ENCODE results near the gene RTL10. TPM values are rescaled to one million over a fixed set of nuclear protein-coding genes. Genes with fewer than 3 reads are reported as not detected.

RTL10 gene
- polyA plus RNA-seq, 1 of the 3 experiments (the other 2 are of a cell fraction): 7.8 TPM

DNA sequence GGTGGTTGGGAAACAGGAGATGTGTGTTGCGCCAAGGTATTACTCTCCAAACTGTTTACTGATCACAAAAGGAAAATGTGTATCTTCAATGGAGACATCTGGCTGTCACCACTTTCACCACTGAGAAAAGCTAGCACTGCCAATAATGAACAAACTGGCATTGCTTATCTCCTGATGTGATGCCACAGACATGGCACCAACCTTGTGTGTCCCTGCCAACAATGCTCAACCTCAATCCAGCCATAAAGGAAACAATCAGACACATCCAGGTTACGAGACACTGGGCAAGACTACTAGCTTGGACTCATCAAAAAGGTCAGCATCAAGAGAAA is 28.1 kb downstream of the RTL10 start:
- ChIA-PET CTCF (interaction anchor here (1.2 kb wide), 1 partner anchor 96 kb away, joined by 3 read pairs; no protein-coding TSS in a partner anchor), POLR2A (no interaction called here)
- DNase-seq: no peak
- WGBS (ENCODE audit: low lambda C conversion rate): 89% methylated on average over 2 of the region's 2 CpGs
- Histone ChIP-seq H3K9me2 (no peaks in the 10 kb centered on the region), H3K4me3 (ENCODE audit: low read depth in 2 of 2, low read length in 1 of 2) (no peak overlapping the region), H3K27ac (ENCODE audit: low read depth in 2 of 2, low read length in 1 of 2) (no peak overlapping the region), H3K27me3 (ENCODE audit: insufficient read depth) (no peaks in the 10 kb centered on the region), H3K9me3 (no peaks in the 10 kb centered on the region), H3K36me3 (replicated peaks in 1 of 2; ENCODE audit: control insufficient read depth in 1 of 2, insufficient read depth in 2 of 2, low read length in 1 of 2) (no peaks in the 10 kb centered on the region), H3K9ac (no peak overlapping the region), H4K20me1 (ENCODE audit: insufficient read depth) (no peaks in the 10 kb centered on the region), H3K79me2 (ENCODE audit: insufficient read depth) (peaks cover 10% of the 10 kb centered on the region; the same call in 1 of the 2 replicates), H3F3A (replicated peaks; ENCODE audit: insufficient read depth) (no peaks in the 10 kb centered on the region), H3K4me2 (no peak overlapping the region), H2AFZ (ENCODE audit: low read depth) (no peak overlapping the region), H3K4me1 (ENCODE audit: control insufficient read depth in 1 of 2, insufficient read depth in 2 of 2, low read depth in 1 of 2, low read length in 1 of 2) (peaks cover 0 to 23% of the 10 kb centered on the region in 2 experiments; a peak in 1 of 4 replicates)
- TF ChIP-seq RFX5 (IDR thresholded peaks at IDR 0.05; ENCODE audit: low read length) (no peak), CHD2 (IDR thresholded peaks at IDR 0.05; ENCODE audit: low read length, partially characterized antibody) (no peak), RAD21 (IDR thresholded peaks at IDR 0.05; ENCODE audit: low read length) (no peak), ELF1 (IDR thresholded peaks at IDR 0.05) (no peak), FOXJ3 (CRISPR knock-in tag; IDR thresholded peaks at IDR 0.05) (no peak), MEF2A (IDR thresholded peaks at IDR 0.05; ENCODE audit: borderline replicate concordance, low read depth) (no peak)
- TF ChIP-seq, protein P1, sequence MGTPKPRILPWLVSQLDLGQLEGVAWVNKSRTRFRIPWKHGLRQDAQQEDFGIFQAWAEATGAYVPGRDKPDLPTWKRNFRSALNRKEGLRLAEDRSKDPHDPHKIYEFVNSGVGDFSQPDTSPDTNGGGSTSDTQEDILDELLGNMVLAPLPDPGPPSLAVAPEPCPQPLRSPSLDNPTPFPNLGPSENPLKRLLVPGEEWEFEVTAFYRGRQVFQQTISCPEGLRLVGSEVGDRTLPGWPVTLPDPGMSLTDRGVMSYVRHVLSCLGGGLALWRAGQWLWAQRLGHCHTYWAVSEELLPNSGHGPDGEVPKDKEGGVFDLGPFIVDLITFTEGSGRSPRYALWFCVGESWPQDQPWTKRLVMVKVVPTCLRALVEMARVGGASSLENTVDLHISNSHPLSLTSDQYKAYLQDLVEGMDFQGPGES (IDR thresholded peaks at IDR 0.05; ENCODE audit: low read depth, low read length): no peak
- TF ChIP-seq, protein P2, sequence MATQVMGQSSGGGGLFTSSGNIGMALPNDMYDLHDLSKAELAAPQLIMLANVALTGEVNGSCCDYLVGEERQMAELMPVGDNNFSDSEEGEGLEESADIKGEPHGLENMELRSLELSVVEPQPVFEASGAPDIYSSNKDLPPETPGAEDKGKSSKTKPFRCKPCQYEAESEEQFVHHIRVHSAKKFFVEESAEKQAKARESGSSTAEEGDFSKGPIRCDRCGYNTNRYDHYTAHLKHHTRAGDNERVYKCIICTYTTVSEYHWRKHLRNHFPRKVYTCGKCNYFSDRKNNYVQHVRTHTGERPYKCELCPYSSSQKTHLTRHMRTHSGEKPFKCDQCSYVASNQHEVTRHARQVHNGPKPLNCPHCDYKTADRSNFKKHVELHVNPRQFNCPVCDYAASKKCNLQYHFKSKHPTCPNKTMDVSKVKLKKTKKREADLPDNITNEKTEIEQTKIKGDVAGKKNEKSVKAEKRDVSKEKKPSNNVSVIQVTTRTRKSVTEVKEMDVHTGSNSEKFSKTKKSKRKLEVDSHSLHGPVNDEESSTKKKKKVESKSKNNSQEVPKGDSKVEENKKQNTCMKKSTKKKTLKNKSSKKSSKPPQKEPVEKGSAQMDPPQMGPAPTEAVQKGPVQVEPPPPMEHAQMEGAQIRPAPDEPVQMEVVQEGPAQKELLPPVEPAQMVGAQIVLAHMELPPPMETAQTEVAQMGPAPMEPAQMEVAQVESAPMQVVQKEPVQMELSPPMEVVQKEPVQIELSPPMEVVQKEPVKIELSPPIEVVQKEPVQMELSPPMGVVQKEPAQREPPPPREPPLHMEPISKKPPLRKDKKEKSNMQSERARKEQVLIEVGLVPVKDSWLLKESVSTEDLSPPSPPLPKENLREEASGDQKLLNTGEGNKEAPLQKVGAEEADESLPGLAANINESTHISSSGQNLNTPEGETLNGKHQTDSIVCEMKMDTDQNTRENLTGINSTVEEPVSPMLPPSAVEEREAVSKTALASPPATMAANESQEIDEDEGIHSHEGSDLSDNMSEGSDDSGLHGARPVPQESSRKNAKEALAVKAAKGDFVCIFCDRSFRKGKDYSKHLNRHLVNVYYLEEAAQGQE (IDR thresholded peaks at IDR 0.05; ENCODE audit: low read depth, low read length): no peak

DNA sequence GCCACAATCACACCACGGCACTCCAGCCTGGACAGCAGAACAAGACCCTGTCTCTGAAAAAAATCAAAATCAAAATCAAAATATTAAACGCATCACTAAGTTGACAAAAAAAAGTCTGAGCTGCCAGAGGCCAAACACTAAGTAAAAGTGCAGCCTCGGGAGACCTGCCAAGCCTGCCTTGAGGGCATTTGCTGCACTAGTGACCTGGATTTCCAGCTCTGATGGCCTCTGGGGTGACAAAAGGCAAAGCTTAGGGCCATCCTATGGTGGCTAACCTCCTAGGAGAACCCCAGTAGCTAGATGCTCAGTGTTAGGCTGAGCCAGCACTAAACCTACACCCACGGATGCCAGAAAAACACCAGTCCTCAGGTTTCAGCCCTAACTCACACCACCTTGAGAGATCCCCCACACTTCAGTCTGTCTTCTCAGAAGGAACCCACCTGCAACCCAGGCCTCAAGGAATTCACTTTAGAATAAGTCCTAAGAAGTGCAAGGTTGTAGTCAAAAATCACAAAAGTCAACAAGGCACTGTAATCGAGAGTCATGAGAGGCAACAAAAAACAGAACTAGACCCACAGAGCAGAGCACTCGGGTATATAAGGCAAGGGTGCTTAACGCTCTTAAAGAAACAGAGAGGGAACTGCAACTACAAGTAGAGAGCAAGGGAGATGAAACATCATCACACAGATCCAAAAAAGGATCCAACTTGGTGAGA is 28.6 kb downstream of the RTL10 start:
- POLR2A ChIA-PET: no interaction called here
- no peak for DNase-seq
- WGBS (ENCODE audit: low lambda C conversion rate): 81% methylated on average over 6 of the region's 7 CpGs

More for the DNA sequence above, 28.6 kb downstream of the RTL10 start:
- Histone ChIP-seq H3K4me1 (ENCODE audit: control insufficient read depth in 1 of 2, insufficient read depth in 2 of 2, low read depth in 1 of 2, low read length in 1 of 2) (peaks cover 0 to 29% of the 10 kb centered on the region in 2 experiments; a peak in 1 of 4 replicates), H3K36me3 (replicated peaks in 1 of 2; ENCODE audit: control insufficient read depth in 1 of 2, insufficient read depth in 2 of 2, low read length in 1 of 2) (no peaks in the 10 kb centered on the region), H3K9me3 (no peaks in the 10 kb centered on the region), H4K20me1 (ENCODE audit: insufficient read depth) (no peaks in the 10 kb centered on the region), H3K79me2 (ENCODE audit: insufficient read depth) (peaks cover 10% of the 10 kb centered on the region; the same call in 1 of the 2 replicates), H3K4me2 (no peak overlapping the region), H3K27me3 (ENCODE audit: insufficient read depth) (no peaks in the 10 kb centered on the region), H3F3A (replicated peaks; ENCODE audit: insufficient read depth) (no peaks in the 10 kb centered on the region), H3K4me3 (ENCODE audit: low read depth in 2 of 2, low read length in 1 of 2) (no peak overlapping the region), H2AFZ (ENCODE audit: low read depth) (no peak overlapping the region), H3K9ac (no peak overlapping the region), H3K27ac (ENCODE audit: low read depth in 2 of 2, low read length in 1 of 2) (no peak overlapping the region), H3K9me2 (no peaks in the 10 kb centered on the region)
- CTCF ChIA-PET: interaction anchor here (0.8 to 1.2 kb wide), 2 partner anchors 96 to 109 kb away, joined by 3 read pairs; no protein-coding TSS in a partner anchor
- TF ChIP-seq ELF1 (IDR thresholded peaks at IDR 0.05) (no peak), FOSL2 (IDR thresholded peaks at IDR 0.05; ENCODE audit: borderline replicate concordance, low read depth) (no peak), NFIC (IDR thresholded peaks at IDR 0.05; ENCODE audit: borderline replicate concordance) (no peak)
